HTR-8/SVneo (cell line): ENCODE results near the gene CCDC83.
"Not testable (repeated sequence)": the region's sequence is repeated elsewhere in the genome, so short reads cannot be mapped to it uniquely, and the experiment has no call there.

Source experiments
- DNase-seq: peaks from one replicate; pipeline ENCODE4 v3.0.0; 2011; ENCODE audit warnings: low spot score, mixed read lengths; ENCODE audit not compliant: insufficient read length
- FAIRE-seq: peaks from 2 replicates; lab custom pipeline; 2011; peaks lifted over from hg19 to GRCh38; lab: Jason Lieb, UNC

CCDC83 gene

DNA sequence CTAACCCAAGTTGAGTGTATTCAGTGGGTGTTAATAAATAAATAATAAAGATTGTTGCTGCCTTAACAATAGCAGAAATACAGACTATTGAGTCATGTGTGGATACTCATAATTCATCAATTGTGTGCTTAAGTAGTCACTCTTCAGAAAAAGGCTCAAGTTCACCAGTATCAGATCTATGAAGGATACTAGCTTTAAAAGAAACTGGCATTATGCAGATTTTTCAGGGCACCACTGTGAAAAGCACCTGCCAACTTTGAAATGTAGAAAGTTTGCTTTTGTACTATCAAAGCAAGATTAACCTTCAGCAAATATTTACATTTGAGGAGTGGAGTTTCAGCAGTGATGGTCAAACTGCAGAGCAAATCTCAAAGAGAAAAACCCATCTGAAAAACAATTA lies 24.1 kb upstream of the CCDC83 start:
- FAIRE-seq: no peak
- DNase-seq: no peak

DNA sequence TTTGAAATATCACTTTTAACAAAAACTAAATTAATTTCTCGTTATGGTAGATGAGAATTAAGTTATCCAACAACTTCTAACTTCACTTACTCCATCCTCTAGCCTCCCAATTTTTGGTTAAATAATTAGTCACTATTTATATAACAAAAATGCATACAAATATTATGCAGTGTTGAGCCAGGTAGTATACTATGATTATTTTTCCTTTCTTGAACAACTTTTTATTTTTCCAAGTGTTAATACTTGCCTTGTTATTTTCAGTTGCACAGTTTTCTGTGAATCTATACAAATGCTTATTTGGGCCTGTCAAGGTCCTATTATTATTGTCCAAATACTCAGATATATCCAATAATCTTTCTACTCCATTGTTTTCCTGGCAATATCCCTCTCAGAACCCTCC lies 19.9 kb upstream of the CCDC83 start:
- DNase-seq: no peak
- no peak for FAIRE-seq

DNA sequence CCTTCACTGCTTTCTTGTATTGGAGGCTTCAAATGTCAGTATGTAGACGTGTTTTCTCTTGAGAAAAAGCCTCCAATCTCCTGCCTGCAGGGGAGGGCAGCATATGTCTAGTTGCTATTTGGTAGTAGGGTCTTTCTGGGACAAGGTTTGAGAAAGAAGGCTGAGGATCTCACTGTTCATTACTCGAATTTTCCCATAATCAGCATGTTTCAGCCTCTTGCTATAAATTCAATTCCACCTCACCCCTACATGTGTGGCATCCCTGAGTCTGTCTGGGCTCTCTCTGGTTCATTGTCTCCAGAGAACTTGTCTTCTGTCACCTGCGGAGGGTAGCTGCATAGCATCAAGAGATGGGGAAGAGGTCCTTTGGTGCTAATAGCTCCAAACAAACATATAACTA lies 19.5 kb upstream of the CCDC83 start:
- DNase-seq (no peak), FAIRE-seq (no peak)

DNA sequence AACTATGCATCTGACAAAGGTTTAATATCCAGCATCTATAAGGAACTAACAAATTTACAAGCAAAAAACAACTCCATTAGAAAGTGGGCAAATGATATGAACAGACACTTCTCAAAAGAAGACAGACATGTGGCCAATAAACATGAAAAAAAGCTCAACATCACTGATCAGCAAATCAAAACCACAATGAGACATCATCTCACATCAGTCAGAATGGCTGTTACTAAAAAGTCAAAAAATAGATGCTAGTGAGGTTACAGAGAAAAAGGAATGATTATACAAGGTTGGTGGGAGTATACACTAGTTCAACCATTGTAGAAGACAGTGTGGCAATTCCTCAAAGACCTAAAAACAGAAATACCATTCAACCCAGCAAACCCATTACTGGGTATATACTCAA lies 14.3 kb upstream of the CCDC83 start:
- FAIRE-seq, DNase-seq: not testable (repeated sequence)

DNA sequence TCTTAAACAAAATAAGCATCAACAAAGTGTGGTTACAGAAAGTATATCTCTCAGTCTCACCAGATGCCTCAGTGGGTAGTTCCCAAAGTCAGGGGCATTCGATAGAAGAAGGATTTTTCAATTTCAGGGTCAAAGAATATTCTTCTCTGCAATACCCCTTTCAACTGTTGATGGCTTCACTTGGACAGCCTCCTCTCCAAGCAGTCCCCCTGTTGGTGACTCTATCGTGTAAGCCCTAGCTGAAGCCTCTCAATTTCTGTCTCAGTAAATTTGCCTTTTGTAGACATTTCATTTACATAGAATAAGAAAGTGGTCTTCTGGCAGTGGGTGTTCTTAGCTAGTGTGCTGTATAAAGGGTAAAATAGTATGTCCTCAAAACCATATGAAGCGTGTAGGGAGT lies 11.3 kb upstream of the CCDC83 start:
- DNase-seq: no peak
- no peak for FAIRE-seq

DNA sequence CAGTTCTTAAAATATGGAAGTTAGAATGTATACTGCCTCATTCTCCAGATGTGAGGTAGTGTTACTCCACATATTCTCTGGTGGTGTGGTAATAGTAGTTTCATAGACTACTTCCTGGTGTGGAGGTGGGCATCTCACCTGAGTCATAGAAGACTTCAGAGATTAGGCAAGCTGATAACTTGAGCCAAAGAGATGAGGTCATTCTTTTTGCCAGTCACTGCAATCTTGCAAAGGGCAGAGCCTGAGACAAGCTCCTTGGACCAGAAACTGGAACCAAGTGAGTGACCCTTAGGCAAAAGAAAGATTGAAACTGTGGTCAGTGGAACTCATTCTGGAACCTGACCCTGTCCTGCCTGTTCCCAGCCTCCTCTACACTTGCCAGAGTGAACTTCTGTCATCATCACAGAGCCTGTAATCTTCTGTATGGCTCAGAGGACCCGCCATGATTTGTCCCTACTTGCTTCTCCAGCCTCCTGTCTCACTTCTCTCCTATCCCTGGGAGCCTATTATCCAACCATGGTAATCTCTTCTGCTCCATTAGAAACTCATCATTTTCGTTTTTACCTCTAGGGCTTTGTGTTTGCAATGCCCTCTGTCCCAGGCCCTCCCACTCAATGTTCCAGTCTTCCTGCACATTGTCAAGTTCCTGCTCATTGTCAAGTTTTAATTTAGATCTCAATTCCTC lies 10.6 kb upstream of the CCDC83 start:
- DNase-seq (no peak), FAIRE-seq (peak; percentile 82)

DNA sequence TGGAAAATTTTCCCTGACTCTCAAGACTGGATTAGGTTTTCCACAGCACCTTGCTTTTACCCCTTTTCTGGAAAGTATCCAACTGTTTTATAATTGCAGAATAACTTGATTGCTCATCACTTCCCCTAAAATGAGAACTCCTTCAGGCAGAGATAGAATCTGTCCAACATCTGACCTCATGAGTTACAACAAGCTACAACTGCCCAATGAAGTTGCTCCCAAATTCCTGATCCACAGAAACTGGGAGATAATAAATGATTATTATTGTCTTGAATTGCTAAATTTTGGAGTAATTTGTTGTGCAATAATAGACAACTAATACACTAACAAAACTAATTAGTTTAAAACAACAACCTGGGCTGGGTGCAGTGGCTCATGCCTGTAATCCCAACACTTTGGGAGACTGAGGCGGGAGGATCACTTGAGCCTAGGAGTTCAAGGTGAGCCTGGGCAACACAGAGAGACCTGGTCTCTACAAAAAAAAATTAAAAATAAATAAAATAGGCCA lies 10.0 kb upstream of the CCDC83 start:
- no peak for FAIRE-seq

DNA sequence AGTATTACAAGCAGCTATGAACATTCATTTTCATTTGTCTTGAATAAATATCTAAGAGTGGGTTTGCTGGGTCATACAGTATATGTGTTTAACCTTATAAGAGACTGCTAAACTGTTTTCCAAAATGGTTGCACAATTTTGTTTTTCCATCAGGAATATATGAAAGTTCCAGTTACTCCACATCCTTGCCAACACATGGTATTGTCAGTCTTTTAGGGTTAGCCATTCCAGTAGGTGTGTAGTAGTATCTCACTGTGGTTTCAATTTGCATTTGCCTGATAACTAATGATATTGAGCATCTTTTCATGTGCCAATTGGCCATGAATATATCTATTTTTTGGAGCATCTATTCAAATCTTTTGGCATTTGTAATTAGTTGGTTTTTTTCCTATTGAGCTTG lies 7.7 kb upstream of the CCDC83 start:
- no peak for FAIRE-seq
- no peak for DNase-seq

More for the DNA sequence above, 10.0 kb upstream of the CCDC83 start:
- DNase-seq: no peak

DNA sequence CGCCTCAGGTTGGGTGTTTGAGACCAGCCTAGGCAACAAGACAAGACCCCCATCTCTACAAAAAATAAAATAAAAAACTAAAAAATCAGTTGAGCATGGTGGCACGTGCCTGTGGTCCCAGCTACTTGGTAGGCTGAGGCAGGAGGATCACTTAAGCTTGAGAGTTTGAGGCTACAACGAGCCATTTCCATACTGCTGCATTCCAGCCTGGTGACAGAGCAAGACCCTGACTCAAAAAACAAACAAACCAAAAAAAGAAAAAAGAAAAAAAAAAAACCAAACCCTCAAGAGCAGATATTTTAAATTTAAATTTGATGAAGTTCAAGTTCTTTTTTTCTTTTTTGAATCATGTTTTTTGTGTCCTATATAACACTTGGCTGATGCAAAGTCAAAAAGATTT lies 7.2 kb upstream of the CCDC83 start:
- DNase-seq (no peak), FAIRE-seq (no peak)

DNA sequence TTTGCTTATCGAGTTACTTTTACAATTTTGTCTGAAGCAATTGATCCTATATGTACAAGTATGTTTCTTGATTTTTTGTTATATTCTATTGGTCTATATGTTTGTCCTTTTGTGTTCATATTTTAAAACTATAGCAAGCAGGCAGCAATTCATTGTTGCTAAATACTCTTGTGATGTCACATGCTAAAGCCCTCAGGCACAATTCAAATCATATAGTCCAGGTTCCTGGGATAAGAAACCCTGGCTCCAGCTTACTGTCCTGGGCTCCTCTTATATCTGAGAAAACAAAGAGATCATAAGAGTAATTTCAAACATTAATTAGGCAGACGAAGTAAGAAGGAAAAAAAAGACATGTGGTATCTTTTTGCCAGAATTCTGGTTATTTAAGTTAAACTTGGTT lies 6.6 kb upstream of the CCDC83 start:
- DNase-seq: no peak
- no peak for FAIRE-seq

DNA sequence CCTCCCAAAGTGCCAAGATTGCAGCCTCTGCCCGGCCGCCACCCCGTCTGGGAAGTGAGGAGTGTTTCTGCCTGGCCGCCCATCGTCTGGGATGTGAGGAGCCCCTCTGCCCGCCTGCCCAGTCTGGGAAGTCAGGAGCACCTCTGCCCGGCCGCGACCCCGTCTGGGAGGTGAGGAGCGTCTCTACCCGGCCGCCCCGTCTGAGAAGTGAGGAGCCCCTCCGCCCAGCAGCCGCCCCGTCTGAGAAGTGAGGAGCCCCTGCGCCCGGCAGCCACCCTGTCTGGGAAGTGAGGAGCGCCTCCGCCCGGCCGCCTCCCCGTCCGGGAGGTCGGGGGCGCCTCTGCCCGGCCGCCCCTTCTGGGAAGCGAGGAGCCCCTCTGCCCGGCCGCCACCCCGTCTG lies 2.4 kb upstream of the CCDC83 start:
- DNase-seq, FAIRE-seq: not testable (repeated sequence)

DNA sequence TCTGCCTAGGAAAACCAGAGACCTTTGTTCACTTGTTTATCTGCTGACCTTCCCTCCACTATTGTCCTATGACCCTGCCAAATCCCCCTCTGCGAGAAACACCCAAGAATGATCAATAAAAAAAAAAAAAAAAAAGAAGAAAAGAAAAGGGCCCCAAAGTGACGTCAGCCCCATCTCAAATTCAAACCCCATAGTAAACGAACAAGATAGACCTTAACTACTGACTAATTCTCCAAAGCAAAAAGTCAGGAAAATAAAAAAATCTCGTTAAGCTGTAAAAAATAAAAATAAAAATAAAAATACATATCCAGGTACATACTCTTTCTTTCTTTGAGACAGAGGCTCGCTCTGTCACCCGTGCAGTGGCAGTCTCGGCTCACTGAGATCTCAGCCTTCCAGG lies 1.6 kb upstream of the CCDC83 start:
- not testable (repeated sequence) for DNase-seq, FAIRE-seq

DNA sequence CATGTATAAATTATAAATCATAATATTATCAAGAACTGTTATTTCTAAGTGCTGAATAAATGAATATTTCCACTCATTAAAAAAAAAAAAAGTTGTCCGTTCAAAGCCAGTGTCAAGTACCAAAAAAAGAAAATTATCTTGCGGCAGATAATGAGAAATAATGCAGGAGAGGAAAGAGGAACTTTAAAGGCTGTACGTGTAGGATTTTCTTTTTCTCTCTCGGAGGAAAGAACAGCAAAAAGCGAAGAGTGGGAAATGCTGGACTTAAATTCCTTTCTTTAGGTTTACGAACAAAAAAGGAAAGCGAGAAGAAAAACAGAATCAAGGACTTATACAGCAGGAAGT lies 999 bp upstream of the CCDC83 start:
- FAIRE-seq (no peak), DNase-seq (no peak)

DNA sequence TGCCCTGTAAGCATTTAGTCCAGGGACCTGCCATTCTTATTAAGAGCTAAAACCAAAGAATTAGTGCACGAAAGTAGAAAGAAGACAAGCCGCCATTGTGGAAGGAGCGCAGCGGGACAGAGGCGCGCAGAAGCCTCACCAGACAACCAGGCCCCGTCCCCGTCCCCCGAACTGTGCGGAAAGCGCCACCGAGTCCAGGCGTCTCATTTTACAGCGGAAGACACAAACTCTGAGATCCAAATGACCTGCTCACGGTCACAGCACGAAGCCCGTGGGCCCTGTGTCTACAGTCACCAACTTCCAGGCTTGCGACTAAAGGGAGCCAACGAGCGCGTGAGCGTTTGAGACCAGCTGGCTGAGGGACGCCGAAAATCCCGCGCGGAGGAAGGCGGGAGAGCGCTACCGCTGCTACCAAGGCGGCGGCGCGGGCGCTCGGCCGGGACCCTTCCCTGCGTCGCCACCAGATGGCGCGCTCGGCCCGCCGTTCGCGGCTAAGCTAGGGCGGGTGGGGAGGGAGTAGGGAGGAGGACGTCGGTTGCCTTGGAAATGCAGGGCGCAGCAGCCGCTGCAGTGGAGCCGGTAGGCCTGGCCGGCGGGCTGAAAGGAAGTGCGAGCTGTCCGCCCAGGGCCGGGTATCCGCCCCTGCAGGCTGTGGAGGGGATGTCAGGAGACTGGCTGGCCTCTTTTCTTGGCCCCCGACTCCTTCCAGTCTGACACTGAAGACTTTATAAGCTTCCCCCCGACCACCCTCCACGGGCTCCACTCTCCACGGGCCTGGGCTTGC lies 434 bp upstream of the CCDC83 start:
- peak; percentile 97 for FAIRE-seq
- DNase-seq: peak; percentile 97

DNA sequence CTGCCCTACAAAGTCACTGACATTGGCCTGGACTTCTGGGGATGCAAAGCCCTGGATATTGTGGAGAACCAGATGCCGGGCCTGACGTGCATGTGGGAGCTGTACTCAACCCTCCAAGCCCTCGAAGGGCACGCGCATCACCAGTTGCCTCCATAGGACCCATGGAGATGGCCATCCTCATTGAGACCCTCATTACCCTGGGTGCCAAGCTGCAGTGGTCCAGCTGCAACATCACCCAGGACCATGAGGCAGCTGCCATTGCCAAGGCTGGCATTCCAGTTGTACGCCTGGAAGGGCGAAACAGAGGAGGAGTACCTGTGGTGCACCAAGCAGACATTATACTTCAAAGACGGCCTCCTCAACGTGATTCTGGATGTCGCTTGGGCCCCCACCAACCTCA lies 1.9 kb downstream of the CCDC83 start:
- DNase-seq (no peak), FAIRE-seq (peak; percentile 85)

DNA sequence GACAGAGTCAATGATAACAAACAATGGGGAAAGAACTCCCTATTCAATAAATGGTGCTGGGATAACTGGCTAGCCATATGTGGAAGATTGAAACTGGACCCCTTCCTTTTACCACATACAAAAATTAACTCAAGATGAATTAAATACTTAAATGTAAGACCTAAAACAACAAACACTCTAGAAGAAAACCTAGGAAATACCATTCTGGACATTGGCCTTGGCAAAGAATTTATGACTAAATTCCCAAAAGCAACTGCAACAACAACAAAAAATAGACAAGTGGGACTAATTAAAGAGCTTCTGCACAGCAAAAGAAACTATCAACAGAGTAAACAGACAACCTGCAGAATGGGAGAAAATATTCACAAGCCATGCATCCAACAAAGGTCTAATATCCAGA lies 4.4 kb downstream of the CCDC83 start:
- DNase-seq, FAIRE-seq: not testable (repeated sequence)

DNA sequence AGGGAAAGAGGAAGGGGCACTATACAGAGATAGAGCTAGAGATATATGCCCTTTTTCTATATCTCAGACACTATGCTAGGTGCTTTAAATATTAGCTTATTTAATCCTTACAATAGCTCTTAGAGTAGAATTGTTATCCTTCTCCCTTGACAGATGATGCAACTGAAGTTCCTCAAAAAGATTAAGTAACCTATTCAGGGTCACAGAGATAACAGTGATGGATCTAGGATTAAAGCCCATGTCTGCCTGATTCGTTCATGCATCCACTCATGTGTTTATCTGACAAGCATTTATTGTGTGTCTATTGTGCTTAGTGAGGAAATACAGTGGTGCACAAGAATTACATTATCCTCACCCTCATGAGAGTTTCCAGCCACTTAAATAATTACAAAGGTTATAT lies 8.7 kb downstream of the CCDC83 start:
- DNase-seq (no peak), FAIRE-seq (no peak)

DNA sequence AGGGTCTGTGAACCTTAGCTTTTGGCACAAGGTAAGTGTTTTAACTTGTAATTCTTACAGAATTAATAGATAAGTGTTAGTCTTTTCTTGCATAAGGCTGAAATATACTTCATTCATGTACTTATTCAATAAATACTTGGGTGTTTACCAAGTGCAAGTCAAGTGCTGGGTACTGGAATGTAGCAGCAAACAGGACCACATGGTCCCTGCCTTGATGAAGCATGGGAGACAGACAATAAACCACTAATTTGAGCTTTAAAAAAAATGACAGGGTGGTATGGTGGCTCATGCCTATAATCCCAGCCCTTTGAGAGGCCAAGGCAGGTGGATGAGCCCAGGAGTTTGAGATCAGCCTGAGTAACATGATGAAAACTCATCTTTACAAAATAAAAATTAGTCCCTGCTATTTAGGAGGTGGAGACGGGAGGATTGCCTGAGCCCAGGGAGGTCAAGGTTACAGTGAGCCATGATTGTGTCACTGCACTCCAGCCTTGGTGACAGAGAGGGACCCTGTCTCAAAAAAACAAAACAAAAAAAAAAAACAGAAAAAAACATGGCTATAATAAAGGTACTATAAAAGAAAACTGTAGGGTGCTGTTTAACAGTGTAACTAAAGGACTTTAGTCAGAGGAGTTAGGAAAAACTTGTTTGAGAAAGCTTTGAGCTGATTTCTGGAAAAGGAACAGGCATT lies 11.1 kb downstream of the CCDC83 start:
- FAIRE-seq: no peak
- no peak for DNase-seq

DNA sequence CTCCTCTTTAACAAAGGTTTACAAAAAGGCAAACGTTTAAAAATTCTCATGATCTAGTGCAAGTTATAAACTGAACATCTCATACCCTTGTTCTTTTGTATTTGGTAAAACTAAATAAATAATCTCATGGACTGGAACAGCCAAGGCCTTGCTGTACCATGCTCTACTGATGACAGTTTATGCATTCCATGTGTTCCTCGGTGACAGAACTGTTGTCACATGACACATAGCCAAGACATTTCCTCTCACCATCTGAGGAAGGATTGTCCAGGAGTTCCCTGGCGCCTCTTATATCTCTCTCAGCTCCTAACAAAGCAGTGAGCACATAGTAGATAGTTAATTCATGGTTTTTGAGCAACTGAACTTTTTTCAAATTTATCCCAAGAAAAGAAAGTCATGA lies 12.6 kb downstream of the CCDC83 start:
- peak; percentile 38 for FAIRE-seq

DNA sequence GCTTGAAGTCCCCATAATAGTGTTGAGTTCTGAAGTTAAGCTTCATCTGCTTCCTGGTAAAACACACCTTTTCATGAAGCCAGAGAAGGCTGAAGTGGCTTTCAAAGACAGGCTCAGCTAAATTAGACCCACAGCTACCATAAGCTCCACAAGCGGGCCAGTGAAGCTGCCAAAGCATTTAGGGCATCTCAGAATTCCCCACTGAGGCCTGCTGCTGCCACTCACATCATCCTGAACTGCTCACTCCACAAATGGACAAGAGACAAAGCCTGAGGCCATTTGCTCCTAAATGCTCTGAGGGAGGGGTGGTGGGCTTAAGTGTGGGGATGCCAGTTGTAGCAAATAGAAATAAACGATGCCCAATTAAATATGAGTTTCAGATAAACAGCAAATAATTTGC lies 14.6 kb downstream of the CCDC83 start:
- FAIRE-seq (no peak), DNase-seq (no peak)

More for the DNA sequence above, 12.6 kb downstream of the CCDC83 start:
- no peak for DNase-seq

DNA sequence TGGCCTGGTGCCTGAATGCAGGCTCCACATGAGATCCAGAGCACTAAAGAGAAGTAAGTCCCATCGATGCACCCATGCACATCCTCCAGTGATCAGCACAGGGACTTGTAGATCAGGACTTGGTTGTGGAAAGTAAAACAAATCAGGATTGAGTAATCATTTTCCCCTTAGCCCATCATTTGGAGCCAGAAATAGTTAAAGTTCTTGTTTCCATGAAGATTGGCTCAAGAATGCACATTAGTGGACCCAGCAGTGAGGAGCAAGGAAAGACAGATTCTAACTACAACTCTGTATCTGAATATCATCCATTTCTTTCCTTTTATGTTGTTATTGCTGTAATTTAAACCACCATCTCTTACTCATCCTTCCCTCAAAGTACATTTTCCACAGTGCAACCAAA lies 19.1 kb downstream of the CCDC83 start:
- DNase-seq: no peak
- FAIRE-seq: no peak
